ENCODE measurements around the gene FRS3.

Gene FRS3

GRCh38 chr6:41748542-41748941 lies 31.2 kb downstream of the FRS3 start:
- H3K4me3 ChIP-seq (ENCODE audit: low read length, poor library complexity, severe bottlenecking) = no peak overlapping the region
- no peaks in the 10 kb centered on the region for H3K9me2 ChIP-seq (replicated peaks; ENCODE audit: low read depth, low read length)
- no peaks in the 10 kb centered on the region for H3K79me2 ChIP-seq (ENCODE audit: insufficient read depth, low read length)
- H3K4me1 ChIP-seq (ENCODE audit: insufficient read depth, low read length, poor library complexity, severe bottlenecking) = no peaks in the 10 kb centered on the region
- no peak overlapping the region for H2AFZ ChIP-seq (ENCODE audit: low read length)
- no peaks in the 10 kb centered on the region for H3K9me3 ChIP-seq (ENCODE audit: insufficient read depth, low read depth, low read length)
- no peak overlapping the region for H3K4me2 ChIP-seq (ENCODE audit: low read depth, low read length, poor library complexity, severe bottlenecking)
- no peak overlapping the region for H3K9ac ChIP-seq (ENCODE audit: low read depth, low read length, poor library complexity, severe bottlenecking)
- no peaks in the 10 kb centered on the region for H3K27me3 ChIP-seq (ENCODE audit: insufficient read depth, low read length, poor library complexity, severe bottlenecking)
- no peaks in the 10 kb centered on the region for H3F3A ChIP-seq (ENCODE audit: low read depth)
- TF ChIP-seq EZH2phosphoT487 (IDR thresholded peaks at IDR 0.05; ENCODE audit: borderline replicate concordance) = no peak
- TF ChIP-seq CTCF (conservative IDR thresholded peaks at IDR 0.05; ENCODE audit: low read length) = no peak
- H3K36me3 ChIP-seq (ENCODE audit: insufficient read depth, low read length) = no peaks in the 10 kb centered on the region
- H4K20me1 ChIP-seq (ENCODE audit: insufficient read depth, low read length, poor library complexity, severe bottlenecking) = no peaks in the 10 kb centered on the region

- no peak overlapping the region for H3K4me3 ChIP-seq (ENCODE audit: low read length, poor library complexity, severe bottlenecking)
- H3K36me3 ChIP-seq (ENCODE audit: insufficient read depth, low read length) = no peaks in the 10 kb centered on the region
- no peak overlapping the region for H3K9ac ChIP-seq (ENCODE audit: low read depth, low read length, poor library complexity, severe bottlenecking)
- no peaks in the 10 kb centered on the region for H3K27me3 ChIP-seq (ENCODE audit: insufficient read depth, low read length, poor library complexity, severe bottlenecking)
- no peak for TF ChIP-seq EZH2phosphoT487 (IDR thresholded peaks at IDR 0.05; ENCODE audit: borderline replicate concordance)
- no peak for TF ChIP-seq CTCF (conservative IDR thresholded peaks at IDR 0.05; ENCODE audit: low read length)
- H3K9me3 ChIP-seq (ENCODE audit: insufficient read depth, low read depth, low read length) = no peaks in the 10 kb centered on the region
- H3K9me2 ChIP-seq (replicated peaks; ENCODE audit: low read depth, low read length) = no peaks in the 10 kb centered on the region
- H4K20me1 ChIP-seq (ENCODE audit: insufficient read depth, low read length, poor library complexity, severe bottlenecking) = no peaks in the 10 kb centered on the region
- no peaks in the 10 kb centered on the region for H3F3A ChIP-seq (ENCODE audit: low read depth)
- no peak overlapping the region for H3K4me2 ChIP-seq (ENCODE audit: low read depth, low read length, poor library complexity, severe bottlenecking)
- no peaks in the 10 kb centered on the region for H3K4me1 ChIP-seq (ENCODE audit: insufficient read depth, low read length, poor library complexity, severe bottlenecking)
- no peaks in the 10 kb centered on the region for H3K79me2 ChIP-seq (ENCODE audit: insufficient read depth, low read length)
- no peak overlapping the region for H2AFZ ChIP-seq (ENCODE audit: low read length)
Observed at GRCh38 chr6:41748102-41748477, 31.6 kb downstream of the FRS3 start.

- Histone ChIP-seq H2AFZ (ENCODE audit: low read length) (no peak within 1 kb of the TSS), H3K9ac (ENCODE audit: low read depth, low read length, poor library complexity, severe bottlenecking) (no peak within 1 kb of the TSS), H3K4me2 (ENCODE audit: low read depth, low read length, poor library complexity, severe bottlenecking) (no peak within 1 kb of the TSS), H3K4me3 (ENCODE audit: low read length, poor library complexity, severe bottlenecking) (no peak within 1 kb of the TSS), H3F3A (ENCODE audit: low read depth) (no peaks in the 10 kb centered on the region), H3K4me1 (ENCODE audit: insufficient read depth, low read length, poor library complexity, severe bottlenecking) (no peaks in the 10 kb centered on the region), H3K36me3 (ENCODE audit: insufficient read depth, low read length) (no peaks in the 10 kb centered on the region), H3K79me2 (ENCODE audit: insufficient read depth, low read length) (no peaks in the 10 kb centered on the region), H3K9me3 (ENCODE audit: insufficient read depth, low read depth, low read length) (no peaks in the 10 kb centered on the region), H3K27me3 (ENCODE audit: insufficient read depth, low read length, poor library complexity, severe bottlenecking) (no peaks in the 10 kb centered on the region), H4K20me1 (ENCODE audit: insufficient read depth, low read length, poor library complexity, severe bottlenecking) (no peaks in the 10 kb centered on the region), H3K9me2 (replicated peaks; ENCODE audit: low read depth, low read length) (no peaks in the 10 kb centered on the region)
- no peak for TF ChIP-seq EZH2phosphoT487 (IDR thresholded peaks at IDR 0.05; ENCODE audit: borderline replicate concordance)
- no peak for TF ChIP-seq CTCF (conservative IDR thresholded peaks at IDR 0.05; ENCODE audit: low read length)
Observed at GRCh38 chr6:41747256-41748101, 32.2 kb downstream of the FRS3 start, which contains the start of gene PGC. Gene PGC (minus strand): TSS chr6:41747397. CDS start chr6:41747334, 63 bp downstream.
